ENCODE data around the gene ZC3HAV1. TPM values are rescaled to one million over a fixed set of nuclear protein-coding genes. Genes with fewer than 3 reads are reported as not detected.
"Not testable (repeated sequence)": the region's sequence is repeated elsewhere in the genome, so short reads cannot be mapped to it uniquely, and the experiment has no call there.

The ZC3HAV1 gene
- total and polyA plus RNA-seq, 12 donors: 2.7 to 28.3 (median 6.4) TPM

DNA sequence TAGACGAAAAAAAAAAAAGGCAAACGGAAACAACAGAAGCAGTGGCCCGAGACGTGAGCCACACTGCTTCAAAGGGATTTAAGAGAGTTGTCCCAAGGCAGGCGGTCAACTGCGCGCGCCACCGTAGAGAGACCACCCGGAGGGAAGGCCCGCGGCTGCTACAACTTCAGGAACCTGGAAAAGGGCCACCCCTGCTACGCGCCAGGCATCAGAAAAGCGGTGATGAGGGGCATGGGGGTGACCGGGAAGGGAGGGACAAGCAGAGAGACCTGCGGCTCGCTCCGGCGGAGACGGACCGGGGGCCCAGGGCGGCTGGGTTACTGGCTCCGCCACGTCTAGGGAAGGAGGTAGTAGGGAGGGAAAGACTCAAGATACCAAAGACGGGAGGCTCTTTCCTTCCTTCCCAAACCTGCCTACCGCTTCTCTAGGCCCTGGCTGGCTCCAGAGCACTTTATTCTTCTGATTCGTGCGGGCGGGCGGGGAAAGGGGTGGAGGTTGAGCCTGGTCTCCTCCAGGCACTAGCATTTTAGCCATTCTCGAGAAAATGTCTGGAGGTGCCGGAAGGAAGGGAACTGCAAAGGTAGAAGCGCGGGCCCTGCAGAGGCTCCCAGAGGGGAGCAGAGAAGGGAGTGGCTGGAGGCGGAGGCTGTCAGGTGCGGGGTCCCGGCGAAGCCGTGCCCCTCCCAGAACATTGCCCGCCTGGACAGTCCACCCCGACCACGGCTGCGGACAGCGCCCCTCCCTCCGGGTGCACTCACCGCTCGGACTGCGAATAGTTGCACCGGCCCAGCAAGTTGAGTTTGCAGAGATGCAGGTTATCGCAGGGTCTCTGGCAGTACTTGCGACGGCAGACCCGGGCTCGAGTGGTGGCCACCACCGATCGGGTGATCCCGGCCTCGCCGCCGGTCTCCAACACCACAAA lies 993 bp downstream of the ZC3HAV1 start:
- peak; percentile 12 to 62 (median 36) for ATAC-seq
- DNase-seq: peak; percentile 13 to 29

GRCh38 chr7:139106959-139107358 lies 2.6 kb downstream of the ZC3HAV1 start:
- TF ChIP-seq, protein P1, sequence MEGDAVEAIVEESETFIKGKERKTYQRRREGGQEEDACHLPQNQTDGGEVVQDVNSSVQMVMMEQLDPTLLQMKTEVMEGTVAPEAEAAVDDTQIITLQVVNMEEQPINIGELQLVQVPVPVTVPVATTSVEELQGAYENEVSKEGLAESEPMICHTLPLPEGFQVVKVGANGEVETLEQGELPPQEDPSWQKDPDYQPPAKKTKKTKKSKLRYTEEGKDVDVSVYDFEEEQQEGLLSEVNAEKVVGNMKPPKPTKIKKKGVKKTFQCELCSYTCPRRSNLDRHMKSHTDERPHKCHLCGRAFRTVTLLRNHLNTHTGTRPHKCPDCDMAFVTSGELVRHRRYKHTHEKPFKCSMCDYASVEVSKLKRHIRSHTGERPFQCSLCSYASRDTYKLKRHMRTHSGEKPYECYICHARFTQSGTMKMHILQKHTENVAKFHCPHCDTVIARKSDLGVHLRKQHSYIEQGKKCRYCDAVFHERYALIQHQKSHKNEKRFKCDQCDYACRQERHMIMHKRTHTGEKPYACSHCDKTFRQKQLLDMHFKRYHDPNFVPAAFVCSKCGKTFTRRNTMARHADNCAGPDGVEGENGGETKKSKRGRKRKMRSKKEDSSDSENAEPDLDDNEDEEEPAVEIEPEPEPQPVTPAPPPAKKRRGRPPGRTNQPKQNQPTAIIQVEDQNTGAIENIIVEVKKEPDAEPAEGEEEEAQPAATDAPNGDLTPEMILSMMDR (IDR thresholded peaks at IDR 0.05): no peak
- WGBS, 2 donors: 51 to 53% methylated on average over 2 of the region's 2 CpGs
- Histone ChIP-seq H3K4me3 (peak overlapping the region; percentile 84 to 99 (median 92)), H3K9me3 (no peaks in the 10 kb centered on the region), H3K27me3 (no peaks in the 10 kb centered on the region), H3K4me1 (peaks cover 0 to 77% (median 38%) of the 10 kb centered on the region in 9 donors), H3K27ac (peak overlapping the region in 7 of 10 donors; percentile 5 to 100 (median 92)), H3K36me3 (no peaks in the 10 kb centered on the region)
- DNase-seq: no peak
- no peak for ATAC-seq
- intact Hi-C loops (cut with DNase I): loop anchor here in 1 of 10 donors (10.0 kb wide), 1 partner anchor 128 kb away; the partner anchor contains the start of gene UBN2

More for the DNA sequence above, 993 bp downstream of the ZC3HAV1 start:
- intact Hi-C loops (cut with DNase I): loop anchor here in 2 of 10 donors (2.0 to 10.0 kb wide), 2 partner anchors 24 to 126 kb away; partner anchors contain the start of gene UBN2 (in 1 of the 2)
- Histone ChIP-seq H3K27ac (peak overlapping the region; percentile 92 to 100 (median 97)), H3K4me3 (peak overlapping the region; percentile 84 to 99 (median 92)), H3K36me3 (no peaks in the 10 kb centered on the region), H3K9me3 (no peaks in the 10 kb centered on the region), H3K27me3 (no peaks in the 10 kb centered on the region), H3K4me1 (peaks cover 0 to 63% (median 28%) of the 10 kb centered on the region in 9 donors)
- TF ChIP-seq, protein P1 (IDR thresholded peaks at IDR 0.05): no peak
- 2 to 3% methylated on average over 61 of the region's 61 CpGs for WGBS, 2 donors

- H3K9me3 ChIP-seq, H3K36me3 ChIP-seq, H3K27me3 ChIP-seq, DNase-seq, ATAC-seq: not testable (repeated sequence)
- 71 to 75% methylated on average over 7 of the region's 7 CpGs for WGBS, 2 donors
- H3K4me3 ChIP-seq: peak overlapping the region in 8 of 10 donors; percentile 4 to 99 (median 86)
- H3K4me1 ChIP-seq: peaks cover 0 to 74% (median 38%) of the 10 kb centered on the region in 9 donors
- H3K27ac ChIP-seq: peak overlapping the region in 4 of 10 donors; percentile 5 to 100 (median 34)
- intact Hi-C loops (cut with DNase I): loop anchor here in 1 of 10 donors (10.0 kb wide), 1 partner anchor 129 kb away; the partner anchor contains the start of gene UBN2
Measured at GRCh38 chr7:139106227-139106626, 3.3 kb downstream of the ZC3HAV1 start.

GRCh38 chr7:139105484-139105883 lies 4.0 kb downstream of the ZC3HAV1 start:
- H3K4me3 ChIP-seq: peak overlapping the region in 5 of 10 donors; percentile 2 to 99 (median 98)
- TF ChIP-seq, protein P1 (IDR thresholded peaks at IDR 0.05): no peak
- H3K27me3 ChIP-seq: no peaks in the 10 kb centered on the region
- intact Hi-C loops (cut with DNase I): loop anchor here in 2 of 10 donors (2.0 to 10.0 kb wide), 2 partner anchors 29 to 129 kb away; partner anchors contain the start of gene UBN2 (in 1 of the 2)
- peak overlapping the region in 5 of 10 donors; percentile 17 to 100 (median 30) for H3K27ac ChIP-seq
- no peaks in the 10 kb centered on the region for H3K36me3 ChIP-seq
- DNase-seq: no peak
- H3K9me3 ChIP-seq: no peaks in the 10 kb centered on the region
- no peak for ATAC-seq
- peaks cover 0 to 71% (median 36%) of the 10 kb centered on the region in 9 donors for H3K4me1 ChIP-seq
- WGBS, 2 donors: 54 to 63% methylated on average over 3 of the region's 3 CpGs
